HG03280 (cell line): ENCODE data around the gene RMDN3.

ENCODE experiments used
- ATAC-seq: cut with Tn5 transposase; IDR thresholded peaks from one replicate; pipeline ENCODE4 v1.9.1; 2021; ENCODE audit warnings: mild to moderate bottlenecking, moderate library complexity; ENCODE audit not compliant: unreplicated experiment

RMDN3 gene

DNA sequence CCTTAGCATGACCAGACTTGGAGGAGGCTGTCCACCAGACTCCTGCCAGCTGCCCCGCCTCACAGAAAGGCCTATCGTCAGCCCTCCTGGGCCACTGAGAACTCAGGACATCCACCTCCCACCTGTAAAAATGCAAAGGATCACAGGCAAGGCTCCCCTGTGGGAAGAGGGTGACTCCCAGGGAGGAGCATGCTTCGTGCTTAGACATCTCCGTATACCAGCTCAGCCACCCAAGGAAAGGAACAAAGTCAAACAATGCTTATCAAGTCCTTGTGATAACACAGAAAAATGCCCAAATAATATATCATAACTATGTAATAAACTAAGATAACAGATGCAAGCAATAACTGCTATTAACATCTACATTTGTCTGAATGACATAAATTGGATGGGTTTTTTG lies 4.2 kb downstream of the RMDN3 start:
- no peak for ATAC-seq

DNA sequence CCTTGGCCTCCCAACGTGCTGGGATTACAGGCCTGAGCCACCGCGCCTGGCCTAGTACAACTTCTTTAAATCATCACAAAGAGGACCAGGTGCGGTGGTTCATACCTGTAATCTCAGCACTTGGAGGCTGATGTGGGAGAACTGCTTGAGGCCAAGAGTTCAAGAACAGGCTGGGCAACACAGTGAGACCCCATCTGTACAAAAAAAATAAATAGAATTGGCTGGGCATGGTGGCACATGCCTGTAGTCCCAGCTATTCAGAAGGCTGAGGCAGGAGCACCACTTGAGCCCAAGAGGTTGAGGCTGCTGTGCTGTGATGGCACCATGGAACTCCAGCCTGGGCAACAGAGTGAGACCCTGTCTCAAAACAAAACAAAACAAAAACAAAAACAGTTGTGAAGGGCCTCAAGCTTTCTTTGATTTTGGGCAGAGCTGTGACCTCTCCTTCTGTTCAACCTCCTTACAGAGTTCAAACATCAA lies 5.9 kb downstream of the RMDN3 start:
- no peak for ATAC-seq

DNA sequence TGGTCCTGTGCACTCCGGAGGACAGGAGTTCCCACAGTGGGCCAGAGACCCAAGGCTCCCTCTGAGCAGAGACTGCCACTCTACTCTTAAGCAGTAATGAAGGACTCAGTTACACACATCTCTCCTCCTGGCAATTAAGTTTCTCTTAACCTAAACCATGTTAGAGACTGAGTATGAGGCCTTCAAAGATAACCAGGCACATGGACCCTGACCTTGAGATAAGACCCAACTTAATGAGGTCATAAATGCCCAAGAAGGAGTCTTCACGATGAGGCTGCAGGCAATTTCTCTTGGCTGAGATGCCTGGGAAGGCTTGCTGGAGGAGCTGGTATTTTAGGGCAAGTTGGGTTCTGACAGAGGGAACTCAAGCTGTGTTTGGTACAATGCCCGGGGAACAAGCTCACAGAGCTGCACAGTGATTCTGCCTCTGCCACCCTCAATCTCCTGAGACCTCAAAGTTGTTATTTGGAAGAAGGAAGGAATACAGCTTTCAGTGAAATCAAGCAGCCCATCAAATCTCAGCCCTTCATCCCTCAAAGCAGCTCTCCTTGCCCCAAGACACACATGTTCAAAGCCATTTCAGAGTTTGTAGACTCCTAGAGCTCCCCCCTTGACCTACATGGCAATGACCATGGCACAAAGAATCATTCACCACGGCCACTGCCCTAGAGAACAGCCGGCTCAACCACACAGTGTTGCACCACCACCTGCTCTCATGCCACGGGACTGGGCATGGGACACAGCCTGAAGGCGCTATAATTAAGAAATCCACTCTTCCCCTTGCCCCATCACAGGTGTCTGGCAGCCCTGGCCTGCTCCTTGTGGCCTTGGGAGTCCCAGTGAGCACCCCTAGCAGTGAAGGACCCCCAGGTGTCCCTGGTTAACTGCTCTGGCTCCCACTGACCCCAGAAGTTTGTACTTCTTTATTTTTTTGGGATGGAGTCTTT lies 7.1 kb downstream of the RMDN3 start:
- no peak for ATAC-seq

DNA sequence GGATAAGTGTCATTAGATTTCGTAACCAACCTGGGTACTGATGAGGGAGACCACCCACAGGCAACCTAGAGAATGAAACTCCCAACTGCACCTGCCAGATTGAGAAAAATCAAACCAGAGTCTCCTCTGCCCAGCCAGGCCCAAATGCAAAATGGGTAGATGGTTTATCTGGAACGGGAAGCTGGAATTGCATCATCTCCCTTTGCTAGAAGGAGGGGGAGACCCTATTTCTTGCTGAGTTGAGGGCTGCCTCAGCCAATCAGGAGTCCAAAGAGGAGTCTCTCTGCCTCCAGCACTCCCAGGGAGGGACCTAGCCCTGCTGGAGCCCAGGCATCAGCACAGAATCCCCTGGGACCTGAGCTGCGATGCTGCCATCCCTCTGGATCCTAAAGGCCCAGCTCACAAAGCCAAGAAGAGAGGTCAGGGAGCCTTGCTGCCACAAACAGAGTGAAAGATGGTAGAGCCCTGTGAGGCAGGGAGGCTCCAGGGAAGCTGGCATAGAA lies 8.1 kb downstream of the RMDN3 start:
- ATAC-seq = no peak

DNA sequence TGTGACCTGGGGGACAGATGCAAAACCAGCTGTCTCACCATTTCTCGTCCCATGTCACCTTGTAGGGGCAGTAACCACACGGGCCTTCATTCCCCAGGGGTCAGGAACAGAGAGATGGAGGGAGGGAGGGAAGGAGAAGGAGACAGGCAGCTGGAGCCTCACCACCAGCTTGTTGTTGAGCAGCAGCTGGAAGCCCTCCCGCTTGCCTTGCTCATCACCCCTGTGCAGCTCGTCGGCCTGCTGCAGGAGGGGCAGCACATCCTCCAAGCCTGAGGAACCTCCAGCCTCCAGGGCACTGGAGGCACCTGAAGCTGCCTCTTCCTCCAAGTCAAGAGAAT lies 10.3 kb downstream of the RMDN3 start:
- no peak for ATAC-seq

DNA sequence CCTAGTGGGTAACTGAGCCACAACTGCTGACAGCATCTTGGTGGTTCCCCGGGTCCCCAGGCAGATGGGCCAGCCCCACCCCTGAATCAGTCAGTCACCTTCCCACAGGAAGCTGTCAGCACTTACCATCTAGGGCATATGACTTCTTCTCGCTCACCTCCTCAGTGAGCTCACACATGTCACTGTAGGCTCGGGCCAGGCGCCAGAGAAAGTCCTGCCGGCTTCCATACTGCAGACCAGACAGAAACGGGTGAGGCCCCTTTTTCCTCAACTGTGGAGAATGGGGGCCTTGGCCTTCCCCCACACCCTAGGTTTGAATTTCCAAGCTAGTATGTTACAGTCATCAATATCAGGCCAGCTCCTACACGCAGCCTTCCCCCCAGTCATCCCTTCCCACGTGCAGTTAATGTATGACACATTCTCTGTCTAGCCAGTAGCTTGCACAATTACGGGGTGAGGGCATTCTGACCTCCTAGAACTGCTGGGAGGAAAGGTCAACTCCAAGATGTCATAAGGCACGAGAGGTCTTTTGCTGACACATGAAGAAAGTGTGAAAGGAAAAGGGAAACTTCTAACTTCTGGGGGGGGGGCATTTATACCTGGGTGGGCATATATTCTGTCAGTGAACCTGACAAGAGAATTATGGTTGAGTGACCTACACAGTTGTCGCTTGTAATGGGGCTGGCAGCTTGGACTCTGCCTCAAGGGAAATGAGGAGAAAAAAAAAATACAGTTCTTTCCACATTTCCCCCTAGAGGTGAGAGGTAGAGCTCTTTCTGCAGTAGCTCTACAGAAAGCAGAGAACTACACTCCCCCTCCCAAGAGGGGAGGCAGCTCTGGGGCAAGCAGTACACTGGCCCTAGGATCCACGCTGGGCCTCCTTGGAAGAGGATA lies 10.9 kb downstream of the RMDN3 start:
- no peak for ATAC-seq

DNA sequence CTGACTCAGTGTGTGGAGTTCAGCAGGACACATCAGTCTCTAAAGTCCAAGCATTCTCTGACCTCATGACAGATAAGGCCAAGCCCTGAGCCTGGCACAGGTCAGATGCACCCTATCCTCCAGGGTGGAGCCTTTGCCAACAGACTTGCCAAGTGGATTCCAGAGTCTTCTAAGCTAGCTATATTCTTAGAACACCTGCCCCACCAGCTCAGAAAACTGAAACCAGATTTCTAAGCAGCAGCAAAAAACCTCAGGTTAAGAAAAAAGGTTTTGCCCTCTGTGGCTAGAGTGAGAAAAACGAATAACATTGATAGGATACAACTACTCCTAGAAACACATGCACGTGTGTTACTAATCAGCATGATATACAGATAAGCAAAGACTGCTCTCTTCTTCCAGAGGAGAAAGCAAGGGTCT lies 11.6 kb downstream of the RMDN3 start:
- no peak for ATAC-seq

DNA sequence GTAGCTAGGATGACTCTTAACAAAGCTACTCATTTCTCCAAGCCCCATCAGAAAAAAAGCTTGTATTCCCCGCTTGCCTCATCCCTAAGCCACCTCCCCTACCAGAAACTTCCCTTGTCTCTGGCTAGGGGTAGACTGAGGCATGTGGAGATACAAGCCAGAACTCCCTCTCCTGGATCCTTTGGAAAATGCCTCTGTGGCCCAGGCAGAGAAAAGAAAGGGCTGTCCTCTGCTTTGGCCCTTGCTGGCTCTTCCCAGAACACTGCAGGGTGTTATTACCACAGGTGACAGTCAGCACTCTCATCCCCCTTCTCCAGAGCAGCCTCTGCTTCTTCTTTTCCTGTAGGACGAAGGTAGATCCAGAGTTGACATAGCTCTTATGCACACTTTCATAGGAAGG lies 15.2 kb downstream of the RMDN3 start:
- ATAC-seq = no peak

DNA sequence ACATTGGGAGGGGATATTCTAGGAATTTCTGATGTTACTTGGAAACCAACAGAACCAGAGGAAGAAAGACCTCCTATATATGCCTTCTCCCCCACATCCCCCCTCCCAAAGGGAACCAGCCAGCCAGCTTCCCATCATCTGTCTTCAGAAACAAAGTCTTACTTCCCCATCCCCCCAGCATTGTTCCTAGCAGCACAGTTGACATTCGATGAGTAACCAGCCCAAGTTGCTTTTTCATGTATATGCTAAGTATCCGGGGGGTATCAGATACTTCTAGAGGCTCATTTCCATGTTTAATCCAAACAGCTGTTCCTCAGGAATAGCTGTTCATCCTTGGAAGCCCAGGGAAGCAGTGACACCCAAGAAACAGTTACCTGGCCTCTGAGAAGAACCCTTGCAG lies 16.0 kb downstream of the RMDN3 start:
- ATAC-seq = no peak

DNA sequence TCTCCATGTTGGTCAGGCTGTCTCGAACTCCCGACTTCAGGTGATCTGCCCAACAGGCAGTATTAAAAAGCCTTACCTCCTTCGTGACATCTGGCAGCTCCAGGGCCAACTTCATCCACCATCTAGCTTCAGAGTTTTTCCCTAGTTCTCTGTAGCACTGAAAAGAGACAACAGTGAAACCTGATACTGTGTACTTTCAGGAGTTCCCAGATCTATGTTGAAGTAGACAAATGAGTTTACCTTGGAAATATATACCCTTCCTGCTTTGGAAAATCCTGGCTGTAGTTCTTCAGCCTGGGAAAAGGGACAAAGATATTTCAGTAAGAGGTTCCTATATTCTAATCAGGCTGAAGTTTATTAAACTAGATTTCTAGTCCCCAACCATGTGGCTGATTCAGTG lies 18.0 kb downstream of the RMDN3 start:
- no peak for ATAC-seq

DNA sequence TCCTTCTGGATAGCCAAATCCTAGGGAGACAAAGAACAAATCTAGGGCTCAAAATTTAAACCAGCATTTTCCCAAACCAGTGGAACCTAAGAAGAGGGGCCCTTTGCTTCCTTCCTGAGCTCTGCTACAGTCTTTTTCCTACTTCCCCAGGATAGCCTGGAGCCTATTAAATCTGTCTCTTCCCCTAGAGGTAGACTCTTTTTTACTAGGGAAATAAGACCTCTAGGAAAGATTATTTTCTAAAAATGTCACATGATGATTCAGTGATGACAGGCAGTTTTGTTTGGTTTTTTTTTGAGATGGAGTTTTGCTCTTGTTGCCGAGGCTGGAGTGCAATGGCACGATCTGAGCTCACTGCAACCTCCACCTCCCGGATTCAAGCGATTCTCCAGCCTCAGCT lies 18.5 kb downstream of the RMDN3 start:
- ATAC-seq = no peak

DNA sequence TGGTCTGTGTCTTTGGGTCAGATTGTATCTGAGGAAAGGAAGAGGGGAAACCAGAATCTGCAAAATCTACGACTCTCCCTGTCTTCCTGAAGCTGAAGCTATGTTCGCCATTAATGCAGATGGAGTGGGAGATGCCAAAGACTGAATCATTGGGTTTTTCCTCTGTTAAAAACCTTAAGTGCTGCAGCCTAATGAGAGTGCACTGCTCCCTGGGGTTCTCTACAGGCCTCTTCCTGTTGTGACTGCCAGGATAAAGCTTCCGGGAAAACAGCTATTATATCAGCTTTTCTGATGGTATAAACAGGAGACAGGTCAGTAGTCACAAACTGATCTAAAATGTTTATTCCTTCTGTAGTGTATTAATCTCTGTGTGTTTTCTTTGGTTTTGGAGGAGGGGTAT lies 24.0 kb downstream of the RMDN3 start:
- no peak for ATAC-seq

DNA sequence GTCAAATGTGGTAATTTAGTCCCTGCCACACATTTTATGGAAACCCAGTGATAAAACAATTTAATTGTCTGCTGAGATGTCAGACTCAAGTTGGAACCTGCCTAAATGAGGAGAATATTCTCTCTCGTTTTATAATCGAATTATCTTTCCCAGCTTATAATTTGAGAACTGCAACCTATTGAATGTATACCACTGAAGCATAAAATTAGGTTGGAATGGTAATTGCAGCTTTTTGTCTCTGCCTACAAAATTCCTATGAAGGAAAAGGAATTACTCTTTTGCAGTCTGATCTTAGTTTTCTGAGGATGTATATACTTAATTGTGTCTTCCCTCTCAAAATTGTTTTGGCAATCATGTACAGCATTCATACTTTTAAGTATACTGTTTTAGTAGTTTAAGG lies 31.1 kb downstream of the RMDN3 start:
- ATAC-seq = no peak

DNA sequence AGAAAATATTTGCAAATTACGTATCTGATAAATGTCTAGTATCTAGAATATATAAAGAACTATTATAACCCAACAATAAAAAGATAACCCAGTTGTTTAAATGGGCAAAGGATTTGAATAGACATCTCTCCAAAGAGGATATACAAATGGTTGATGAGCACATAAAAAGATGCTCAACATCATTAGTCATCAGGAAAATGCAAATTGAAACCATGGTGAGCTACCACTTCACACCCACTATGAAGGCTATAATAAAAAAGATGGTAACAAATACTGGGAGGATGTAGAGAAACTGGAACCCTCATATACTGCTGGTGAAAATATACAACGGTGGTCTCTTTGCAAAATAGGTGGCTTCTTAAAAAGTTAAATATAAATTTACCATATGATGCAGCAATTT lies 32.1 kb downstream of the RMDN3 start:
- no peak for ATAC-seq

DNA sequence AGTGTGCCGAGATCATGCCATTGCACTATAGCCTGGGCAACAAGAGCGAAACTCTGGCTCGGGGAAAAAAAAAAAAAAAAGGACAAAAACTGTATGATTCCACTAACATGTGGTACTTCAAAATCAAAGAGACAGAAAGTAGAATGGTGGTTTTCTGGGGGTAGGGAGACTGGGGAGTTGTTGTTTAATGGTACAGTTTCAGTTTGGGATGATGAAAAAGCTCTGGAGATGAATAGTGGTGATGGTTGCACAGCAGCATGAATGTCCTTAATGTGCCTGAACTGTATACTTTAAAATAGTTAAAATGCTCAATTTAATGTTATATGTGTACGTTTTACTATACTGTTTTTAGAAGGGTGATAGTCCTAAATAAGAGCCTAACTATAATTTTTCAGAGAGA lies 32.7 kb downstream of the RMDN3 start:
- ATAC-seq = no peak

DNA sequence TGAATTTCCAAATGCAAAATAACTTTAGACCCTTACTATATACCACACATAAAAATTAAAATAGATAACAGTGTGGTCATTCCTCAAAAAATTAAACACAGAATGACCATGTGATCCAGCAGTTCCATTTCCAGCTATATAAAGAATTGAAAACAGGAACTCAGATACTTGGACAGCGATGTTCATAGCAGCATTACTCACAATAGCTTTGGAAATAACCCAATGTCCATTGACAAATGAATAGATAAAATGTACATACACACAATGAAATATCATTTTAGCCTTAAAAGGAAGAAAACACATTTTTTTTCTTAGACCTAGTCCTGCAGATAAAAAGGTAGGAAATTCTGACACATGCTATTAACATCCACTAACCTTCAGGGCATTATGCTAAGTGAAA lies 33.4 kb downstream of the RMDN3 start:
- ATAC-seq = no peak

DNA sequence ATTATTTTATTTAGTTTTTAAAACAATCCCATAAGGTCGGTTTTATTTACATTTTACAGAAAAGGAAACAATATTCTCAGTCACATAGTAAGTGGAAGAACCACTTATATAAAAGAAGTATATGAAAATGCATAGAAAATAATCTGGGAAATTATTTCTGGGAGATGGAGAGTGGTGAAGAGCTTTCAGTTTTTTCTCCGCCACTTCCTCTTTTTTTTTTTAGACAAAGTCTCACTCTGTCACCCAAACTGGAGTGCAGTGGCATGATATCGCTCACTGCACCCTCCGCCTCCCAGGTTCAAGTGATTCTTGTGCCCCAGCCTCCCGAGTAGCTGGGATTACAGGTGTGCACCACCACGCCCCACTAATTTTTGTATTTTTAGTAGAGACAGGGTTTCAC lies 38.9 kb downstream of the RMDN3 start:
- ATAC-seq = no peak

DNA sequence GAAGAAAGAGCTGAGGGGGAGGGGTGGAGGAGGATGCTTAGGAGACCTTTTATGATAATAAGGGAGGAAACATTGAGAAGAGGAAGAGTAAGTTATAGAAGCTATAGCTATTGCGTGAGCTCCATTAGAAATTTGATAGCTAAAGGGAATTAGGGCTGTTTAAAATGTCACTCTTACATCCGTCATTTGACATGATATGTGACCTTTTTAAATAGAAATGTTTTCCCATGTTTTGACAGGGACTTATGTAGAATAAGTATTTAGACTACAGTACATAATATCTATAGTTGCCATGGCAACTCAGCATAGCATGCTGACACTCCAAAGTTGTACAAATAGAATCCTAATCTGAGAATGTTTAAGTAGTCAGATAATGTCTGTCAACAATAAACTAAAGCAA lies 40.9 kb downstream of the RMDN3 start:
- ATAC-seq = no peak

DNA sequence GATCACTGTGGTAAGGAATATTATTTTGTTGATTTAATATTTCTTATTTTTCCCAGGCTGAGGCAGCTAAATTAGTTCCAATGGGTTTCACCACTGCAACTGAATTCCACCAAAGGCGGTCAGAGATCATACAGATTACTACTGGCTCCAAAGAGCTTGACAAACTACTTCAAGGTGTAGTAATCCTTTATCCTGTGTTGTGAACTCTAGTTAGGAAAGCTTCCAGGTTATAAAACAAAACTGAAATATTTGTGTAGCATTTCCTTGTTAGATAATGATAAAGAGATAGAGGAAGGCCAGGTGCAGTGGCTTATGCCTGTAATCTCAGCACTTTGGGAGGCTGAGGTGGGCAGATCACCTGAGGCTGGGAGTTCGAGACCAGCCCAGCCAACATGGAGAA lies 48.9 kb downstream of the RMDN3 start:
- no peak for ATAC-seq

DNA sequence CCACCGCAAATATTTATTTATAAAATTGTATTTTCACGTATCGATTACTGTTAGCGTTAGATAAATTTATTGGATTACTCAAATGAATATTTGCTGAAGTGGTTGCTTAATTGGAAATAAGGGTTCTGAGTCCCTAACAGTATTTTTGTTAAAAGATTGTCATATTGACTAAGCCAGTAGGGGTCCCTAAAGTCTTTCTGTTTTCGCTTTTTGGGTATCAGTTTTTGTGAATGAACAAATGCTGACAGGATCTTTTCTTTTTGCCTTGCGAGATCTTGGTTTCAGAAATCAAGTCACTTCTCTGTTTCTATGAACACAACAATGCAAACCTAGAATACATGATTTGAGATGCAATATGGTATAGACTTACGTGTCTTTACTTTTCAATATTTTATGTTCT lies 53.0 kb downstream of the RMDN3 start:
- no peak for ATAC-seq

DNA sequence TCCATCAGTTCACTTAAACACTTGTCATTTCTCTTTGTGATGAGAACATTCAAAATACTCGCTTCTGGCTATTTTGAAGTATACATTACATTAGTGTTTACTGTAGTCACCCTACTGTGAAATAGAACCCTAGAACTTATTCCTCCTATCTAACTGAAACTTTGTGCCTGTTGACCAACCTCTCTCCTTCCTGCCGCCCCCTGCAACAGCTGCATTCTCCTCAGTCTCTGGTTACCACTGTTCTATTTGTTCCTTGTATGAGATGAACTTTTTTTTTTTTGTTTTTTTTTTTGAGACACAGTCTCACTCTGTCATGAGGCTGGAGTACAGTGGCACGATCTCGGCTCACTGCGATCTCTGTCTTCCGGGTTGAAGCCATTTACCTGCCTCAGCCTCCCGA lies 57.1 kb downstream of the RMDN3 start:
- ATAC-seq = no peak

DNA sequence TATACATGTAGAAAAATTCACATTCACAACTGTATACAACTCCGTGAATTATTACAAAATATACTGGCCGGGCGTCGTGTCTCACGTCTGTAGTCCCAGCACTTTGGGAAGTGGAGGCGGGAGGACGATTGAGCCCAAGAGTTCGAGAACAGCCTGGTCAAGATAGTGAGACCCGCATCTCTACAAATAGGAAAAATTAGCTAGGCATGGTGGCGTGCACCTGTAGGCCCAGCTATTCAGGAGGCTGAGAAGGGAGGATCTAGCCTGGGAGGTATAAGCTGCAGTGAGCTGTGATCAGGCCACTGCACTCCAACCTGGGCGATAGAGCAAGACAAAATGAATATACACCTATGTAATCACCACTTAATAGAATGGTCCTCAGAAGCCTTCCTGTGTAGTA lies 58.8 kb downstream of the RMDN3 start:
- ATAC-seq = no peak
